ENCODE data around the gene TRIM33. TPM values are rescaled to one million over a fixed set of nuclear protein-coding genes. Genes with fewer than 3 reads are reported as not detected.

The TRIM33 gene
- total RNA-seq, 1 donor from 2014 or later = 29.1 TPM

GRCh38 chr1:114510274-114511031 is 550 bp downstream of the TRIM33 start:
- Histone ChIP-seq H3K4me3 (ENCODE audit: low read depth, low read length) (peak overlapping the region; percentile 86), H3K36me3 (ENCODE audit: control insufficient read depth, insufficient read depth, low read length) (no peaks in the 10 kb centered on the region), H3K27me3 (ENCODE audit: control insufficient read depth, insufficient read depth, low read length) (no peaks in the 10 kb centered on the region)
- no peak for TF ChIP-seq CTCF (IDR thresholded peaks at IDR 0.05; ENCODE audit: insufficient read depth, low read length, poor library complexity, severe bottlenecking)
- no peak for DNase-seq (ENCODE audit: low read depth)

- Histone ChIP-seq H3K27me3 (ENCODE audit: control insufficient read depth, insufficient read depth, low read length) (no peaks in the 10 kb centered on the region), H3K36me3 (ENCODE audit: control insufficient read depth, insufficient read depth, low read length) (no peaks in the 10 kb centered on the region), H3K4me3 (ENCODE audit: low read depth, low read length) (peak overlapping the region; percentile 86)
- TF ChIP-seq CTCF (IDR thresholded peaks at IDR 0.05; ENCODE audit: insufficient read depth, low read length, poor library complexity, severe bottlenecking) = no peak
- DNase-seq (ENCODE audit: low read depth) = no peak
These were observed 1.3 kb downstream of the TRIM33 start for GRCh38 chr1:114509596-114510273.

- no peaks in the 10 kb centered on the region for H3K36me3 ChIP-seq (ENCODE audit: control insufficient read depth, insufficient read depth, low read length)
- H3K27me3 ChIP-seq (ENCODE audit: control insufficient read depth, insufficient read depth, low read length) = no peaks in the 10 kb centered on the region
- TF ChIP-seq CTCF (IDR thresholded peaks at IDR 0.05; ENCODE audit: insufficient read depth, low read length, poor library complexity, severe bottlenecking) = no peak
- H3K4me3 ChIP-seq (ENCODE audit: low read depth, low read length) = no peak overlapping the region
- no peak for DNase-seq (ENCODE audit: low read depth)
These were observed 2.6 kb downstream of the TRIM33 start for GRCh38 chr1:114508386-114508898.

- TF ChIP-seq CTCF (IDR thresholded peaks at IDR 0.05; ENCODE audit: insufficient read depth, low read length, poor library complexity, severe bottlenecking) = no peak
- Histone ChIP-seq H3K4me3 (ENCODE audit: low read depth, low read length) (no peak overlapping the region), H3K36me3 (ENCODE audit: control insufficient read depth, insufficient read depth, low read length) (no peaks in the 10 kb centered on the region), H3K27me3 (ENCODE audit: control insufficient read depth, insufficient read depth, low read length) (no peaks in the 10 kb centered on the region)
- no peak for DNase-seq (ENCODE audit: low read depth)
These were observed 3.5 kb downstream of the TRIM33 start for GRCh38 chr1:114507513-114507912.

- no peak for DNase-seq (ENCODE audit: low read depth)
These were observed 5.8 kb downstream of the TRIM33 start for GRCh38 chr1:114505148-114505561.

More at GRCh38 chr1:114505148-114505561, 5.8 kb downstream of the TRIM33 start:
- H3K36me3 ChIP-seq (ENCODE audit: control insufficient read depth, insufficient read depth, low read length) = no peaks in the 10 kb centered on the region
- H3K4me3 ChIP-seq (ENCODE audit: low read depth, low read length) = no peak overlapping the region
- TF ChIP-seq CTCF (IDR thresholded peaks at IDR 0.05; ENCODE audit: insufficient read depth, low read length, poor library complexity, severe bottlenecking) = no peak
- H3K27me3 ChIP-seq (ENCODE audit: control insufficient read depth, insufficient read depth, low read length) = no peaks in the 10 kb centered on the region
